Measurements from ENCODE around the gene SELENOO. TPM values are rescaled to one million over a fixed set of nuclear protein-coding genes. Genes with fewer than 3 reads are reported as not detected.

The SELENOO gene
- total RNA-seq, 1 donor from 2014 or later, result 24.7 TPM

DNA sequence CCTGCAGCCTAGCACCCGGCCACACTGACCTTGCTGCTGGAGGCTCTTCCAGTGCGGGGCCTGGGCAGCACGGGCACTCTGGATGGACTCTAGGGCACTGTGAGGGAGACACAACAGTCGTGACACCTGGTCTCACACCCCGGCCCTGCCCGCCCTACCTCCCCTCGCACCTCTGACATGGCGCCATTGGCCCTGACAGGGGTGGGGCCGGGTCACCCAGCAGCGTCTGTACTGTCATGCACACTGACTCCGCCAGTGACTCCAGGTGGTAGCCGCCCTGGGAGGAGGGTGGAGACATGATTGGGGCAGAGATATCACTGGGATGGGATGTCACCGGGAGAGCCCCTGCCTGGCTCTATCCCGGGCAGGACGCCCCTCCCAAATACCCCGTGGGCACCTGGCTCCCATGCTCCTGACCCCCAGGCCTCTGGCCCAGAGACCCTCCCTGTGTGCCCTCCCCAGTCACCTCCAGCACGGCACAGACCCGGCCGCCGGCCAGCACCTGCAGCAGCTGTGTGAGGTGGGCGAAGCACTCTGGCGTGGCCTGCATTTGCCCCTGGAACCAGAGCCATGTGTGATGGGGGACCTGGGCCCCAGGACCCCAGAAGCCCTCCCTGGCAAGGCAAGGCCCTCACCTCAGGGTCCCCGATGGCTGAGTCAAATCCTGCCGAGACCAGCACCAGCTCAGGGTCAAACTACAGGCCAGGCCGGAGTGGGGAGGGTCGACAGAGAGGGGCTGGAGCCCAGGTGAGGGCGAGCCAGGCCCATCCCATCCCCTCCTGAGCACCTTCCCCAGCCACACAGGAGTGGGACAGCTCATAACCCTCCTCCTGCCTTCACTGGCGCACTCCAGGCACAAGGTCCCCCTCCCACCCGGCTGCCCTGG, 47.6 kb downstream of the SELENOO start:
- Mint-ChIP-seq H3K4me3 (ENCODE audit: low read depth) (no peak overlapping the region), H3K27ac (no peak overlapping the region), H3K9me3 (ENCODE audit: low read depth) (no peaks in the 10 kb centered on the region), H3K27me3 (no peaks in the 10 kb centered on the region), H3K4me1 (ENCODE audit: low read depth) (peaks cover 16% of the 10 kb centered on the region), H3K36me3 (ENCODE audit: insufficient read depth) (peaks cover 3% of the 10 kb centered on the region)
- TF ChIP-seq, protein P1, sequence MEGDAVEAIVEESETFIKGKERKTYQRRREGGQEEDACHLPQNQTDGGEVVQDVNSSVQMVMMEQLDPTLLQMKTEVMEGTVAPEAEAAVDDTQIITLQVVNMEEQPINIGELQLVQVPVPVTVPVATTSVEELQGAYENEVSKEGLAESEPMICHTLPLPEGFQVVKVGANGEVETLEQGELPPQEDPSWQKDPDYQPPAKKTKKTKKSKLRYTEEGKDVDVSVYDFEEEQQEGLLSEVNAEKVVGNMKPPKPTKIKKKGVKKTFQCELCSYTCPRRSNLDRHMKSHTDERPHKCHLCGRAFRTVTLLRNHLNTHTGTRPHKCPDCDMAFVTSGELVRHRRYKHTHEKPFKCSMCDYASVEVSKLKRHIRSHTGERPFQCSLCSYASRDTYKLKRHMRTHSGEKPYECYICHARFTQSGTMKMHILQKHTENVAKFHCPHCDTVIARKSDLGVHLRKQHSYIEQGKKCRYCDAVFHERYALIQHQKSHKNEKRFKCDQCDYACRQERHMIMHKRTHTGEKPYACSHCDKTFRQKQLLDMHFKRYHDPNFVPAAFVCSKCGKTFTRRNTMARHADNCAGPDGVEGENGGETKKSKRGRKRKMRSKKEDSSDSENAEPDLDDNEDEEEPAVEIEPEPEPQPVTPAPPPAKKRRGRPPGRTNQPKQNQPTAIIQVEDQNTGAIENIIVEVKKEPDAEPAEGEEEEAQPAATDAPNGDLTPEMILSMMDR (IDR thresholded peaks at IDR 0.05; ENCODE audit: unreplicated experiment), result no peak
- no peak for DNase-seq (ENCODE audit: low spot score, unreplicated experiment)

DNA sequence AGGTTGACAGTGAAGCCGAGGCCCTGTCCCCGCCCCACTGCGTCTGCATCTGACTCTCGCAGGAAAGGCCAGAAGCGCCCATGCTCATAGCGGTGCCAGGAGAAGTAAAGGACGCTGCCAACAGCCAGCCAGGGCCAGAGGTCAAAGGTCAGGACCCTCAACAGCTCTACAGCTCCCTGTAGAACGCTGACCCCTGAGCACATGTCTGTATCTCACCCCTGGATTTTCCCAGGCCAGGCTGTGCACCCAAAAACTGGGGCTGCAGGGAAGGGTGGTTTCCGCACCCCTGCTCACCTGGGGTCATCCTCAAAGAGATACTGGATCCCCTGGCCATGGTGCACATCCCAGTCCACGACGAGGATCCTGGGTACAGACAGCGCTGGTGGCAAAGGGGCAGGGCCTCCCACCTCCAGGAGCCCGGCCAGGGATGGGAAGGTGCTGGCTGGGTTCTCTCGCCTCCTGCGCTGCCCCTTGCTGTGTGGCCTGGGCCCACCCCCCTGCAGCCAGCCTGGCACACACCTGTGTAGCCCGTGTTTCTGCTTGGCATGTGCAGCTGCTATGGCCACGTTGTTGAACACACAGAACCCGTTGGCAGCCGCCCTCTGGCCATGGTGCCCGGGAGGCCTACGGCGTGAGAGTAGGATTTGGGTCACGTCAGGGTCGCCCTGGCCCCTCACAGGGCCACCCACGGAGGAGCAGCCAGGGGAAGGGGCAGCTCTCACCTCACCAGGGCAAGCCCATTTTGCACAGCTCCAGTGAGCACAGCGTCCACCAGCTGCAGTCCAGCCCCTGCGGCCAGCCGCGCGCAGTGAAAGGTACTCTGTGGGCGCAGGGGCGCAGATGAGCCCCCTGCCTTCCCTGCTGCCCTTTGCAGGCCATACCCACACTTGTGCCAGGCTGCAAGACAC, 48.8 kb downstream of the SELENOO start:
- Mint-ChIP-seq H3K4me1 (ENCODE audit: low read depth) (peaks cover 8% of the 10 kb centered on the region), H3K27me3 (no peaks in the 10 kb centered on the region), H3K27ac (no peak overlapping the region), H3K9me3 (ENCODE audit: low read depth) (no peaks in the 10 kb centered on the region), H3K36me3 (ENCODE audit: insufficient read depth) (peaks cover 3% of the 10 kb centered on the region), H3K4me3 (ENCODE audit: low read depth) (peak overlapping the region; percentile 78)
- TF ChIP-seq, protein P1 (IDR thresholded peaks at IDR 0.05; ENCODE audit: unreplicated experiment), result no peak
- no peak for DNase-seq (ENCODE audit: low spot score, unreplicated experiment)

DNA sequence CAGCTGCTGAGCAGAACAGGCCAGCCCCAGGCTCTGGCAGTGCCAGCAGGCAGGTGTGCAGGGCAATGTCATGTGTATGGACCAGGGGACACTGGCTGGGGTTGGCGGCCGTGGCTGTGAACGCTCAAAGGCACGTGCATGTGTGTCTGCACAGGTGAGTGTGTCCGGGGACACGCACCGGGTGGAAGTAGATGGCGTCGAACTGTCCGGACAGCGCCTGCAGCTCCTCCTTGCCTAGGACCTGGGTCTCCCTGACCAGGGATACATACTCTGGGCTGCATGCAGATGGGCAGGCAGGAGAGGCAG, 49.4 kb downstream of the SELENOO start:
- H3K4me3 Mint-ChIP-seq (ENCODE audit: low read depth), result peak overlapping the region; percentile 78
- peak overlapping the region; percentile 49 for H3K27ac Mint-ChIP-seq
- peaks cover 5% of the 10 kb centered on the region for H3K4me1 Mint-ChIP-seq (ENCODE audit: low read depth)
- TF ChIP-seq, protein P1 (IDR thresholded peaks at IDR 0.05; ENCODE audit: unreplicated experiment), result no peak
- H3K9me3 Mint-ChIP-seq (ENCODE audit: low read depth), result no peaks in the 10 kb centered on the region
- DNase-seq (ENCODE audit: low spot score, unreplicated experiment), result no peak
- no peaks in the 10 kb centered on the region for H3K27me3 Mint-ChIP-seq
- peaks cover 1% of the 10 kb centered on the region for H3K36me3 Mint-ChIP-seq (ENCODE audit: insufficient read depth)

DNA sequence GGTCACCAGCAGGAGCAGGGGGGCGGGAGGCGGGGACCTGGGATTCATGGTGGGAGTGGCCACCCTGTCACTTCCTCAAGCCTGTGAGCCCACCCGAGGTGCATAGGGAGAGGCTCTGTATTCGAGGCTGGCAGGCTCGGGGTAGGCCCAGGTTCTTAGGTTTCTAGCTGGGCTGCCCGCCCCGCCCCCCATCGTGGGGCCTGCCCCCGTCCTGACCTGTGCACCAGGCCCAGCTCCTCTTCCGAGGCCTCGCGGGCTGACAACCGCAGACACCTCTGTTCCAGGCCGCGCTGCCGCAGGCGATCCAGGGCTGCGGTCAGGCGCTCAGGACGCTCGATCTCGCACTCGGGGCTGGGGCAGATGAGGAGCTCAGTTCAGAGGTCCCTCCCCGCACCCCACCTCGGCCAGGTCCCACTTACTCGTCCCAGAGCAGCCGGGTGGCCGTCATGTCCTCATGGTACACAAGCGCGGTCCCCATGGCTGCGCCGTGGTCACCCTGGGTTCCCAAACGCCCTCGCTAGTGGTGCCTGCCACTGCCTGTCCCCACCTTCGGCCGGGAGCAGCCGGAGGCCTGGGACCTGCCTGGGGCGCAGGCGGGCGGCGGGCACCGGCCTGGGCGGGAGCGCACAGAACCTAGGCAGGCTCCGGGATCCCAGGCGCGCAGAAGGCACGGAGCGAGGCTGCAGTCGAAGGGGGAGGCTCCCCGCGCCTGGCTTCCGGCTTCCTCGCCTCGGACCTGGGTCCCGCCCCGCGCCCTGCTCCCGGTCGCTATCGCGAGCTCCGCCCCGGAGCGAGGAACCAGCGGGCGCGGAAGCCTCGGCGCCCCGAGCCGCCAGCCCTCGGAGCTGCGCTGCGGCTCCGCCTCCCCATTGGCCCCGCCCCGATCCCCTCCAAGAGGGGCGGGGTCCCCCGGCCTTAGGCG, 50.0 kb downstream of the SELENOO start, which contains the start of gene HDAC10:
TSS of gene HDAC10 (minus strand) at position 711 of the 922 bp plus-strand sequence. CDS start at position 478, 233 bp downstream.
- TF ChIP-seq, protein P1 (IDR thresholded peaks at IDR 0.05; ENCODE audit: unreplicated experiment), result no peak
- H3K4me3 Mint-ChIP-seq (ENCODE audit: low read depth), result peak within 1 kb of the TSS; percentile 78
- H3K4me1 Mint-ChIP-seq (ENCODE audit: low read depth), result peaks cover 5% of the 10 kb centered on the region
- DNase-seq (ENCODE audit: low spot score, unreplicated experiment), result peak; percentile 76
- H3K27ac Mint-ChIP-seq, result peak within 1 kb of the TSS; percentile 49
- no peaks in the 10 kb centered on the region for H3K9me3 Mint-ChIP-seq (ENCODE audit: low read depth)
- no peaks in the 10 kb centered on the region for H3K27me3 Mint-ChIP-seq
- H3K36me3 Mint-ChIP-seq (ENCODE audit: insufficient read depth), result peaks cover 1% of the 10 kb centered on the region

Data from progenitor cell of endocrine pancreas (in vitro differentiated cells).